GM19324 (cell line): ENCODE results near the gene CHMP3.

Source experiments
- ATAC-seq: cut with Tn5 transposase; IDR thresholded peaks from one replicate; pipeline ENCODE4 v1.9.1; 2021; ENCODE audit warnings: mild to moderate bottlenecking, moderate library complexity; ENCODE audit not compliant: unreplicated experiment, low FRiP score

CHMP3 gene

DNA sequence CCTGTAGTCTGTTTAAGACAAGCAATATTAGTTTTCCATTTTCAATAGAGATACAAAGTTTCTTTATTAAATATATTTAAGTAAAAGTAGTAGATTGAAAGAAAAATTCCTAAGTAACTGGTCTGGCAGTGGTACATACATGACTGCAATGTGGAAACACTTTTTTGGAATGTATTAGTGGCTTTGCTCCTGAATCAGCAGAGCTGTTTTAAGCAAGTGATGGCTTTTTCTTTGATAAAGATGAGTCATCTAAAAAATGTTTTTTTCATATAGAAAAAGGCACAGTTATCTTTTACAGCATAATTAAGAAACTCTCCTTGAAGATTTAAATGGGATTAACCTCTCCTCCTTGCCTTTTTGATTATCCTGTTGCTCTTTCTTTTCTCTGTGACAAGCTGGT lies 87.2 kb downstream of the CHMP3 start:
- no peak for ATAC-seq

DNA sequence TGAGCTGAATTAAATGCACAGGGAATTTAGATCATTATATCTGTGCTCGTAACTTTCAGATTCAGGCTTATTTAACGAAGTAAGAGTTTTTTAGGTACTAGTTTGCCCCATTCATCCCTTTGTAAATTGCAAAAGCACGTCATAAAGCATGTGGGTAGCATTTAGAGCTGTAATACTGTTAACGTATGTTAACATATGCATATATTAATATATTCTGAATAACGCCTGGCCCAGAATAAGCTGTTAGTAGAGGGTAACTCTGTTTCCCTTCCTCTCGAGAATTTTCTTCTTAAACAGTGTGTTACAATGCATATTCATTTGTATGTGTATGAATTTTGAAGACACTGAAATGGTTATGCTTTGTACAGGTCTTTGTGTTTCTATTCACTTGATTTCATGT lies 91.6 kb downstream of the CHMP3 start:
- ATAC-seq: no peak

DNA sequence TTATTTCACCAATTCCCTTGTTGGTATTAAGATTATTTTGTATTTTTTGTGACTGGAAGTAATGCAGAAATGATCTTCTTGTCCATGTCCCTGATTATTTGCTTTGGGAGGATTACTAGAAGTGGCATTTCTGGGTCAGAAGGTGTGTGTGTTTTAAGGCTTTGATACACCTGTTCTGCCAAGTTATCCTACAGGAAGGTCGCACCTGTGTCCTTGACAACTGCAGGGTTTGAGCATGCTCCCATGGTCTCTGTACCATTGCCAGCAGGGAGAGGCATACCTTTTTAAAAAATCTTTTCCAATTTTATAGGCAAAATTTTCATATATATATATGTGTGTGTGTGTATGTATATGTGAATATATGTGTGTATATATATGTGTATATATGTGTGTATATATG lies 92.4 kb downstream of the CHMP3 start:
- ATAC-seq: no peak

DNA sequence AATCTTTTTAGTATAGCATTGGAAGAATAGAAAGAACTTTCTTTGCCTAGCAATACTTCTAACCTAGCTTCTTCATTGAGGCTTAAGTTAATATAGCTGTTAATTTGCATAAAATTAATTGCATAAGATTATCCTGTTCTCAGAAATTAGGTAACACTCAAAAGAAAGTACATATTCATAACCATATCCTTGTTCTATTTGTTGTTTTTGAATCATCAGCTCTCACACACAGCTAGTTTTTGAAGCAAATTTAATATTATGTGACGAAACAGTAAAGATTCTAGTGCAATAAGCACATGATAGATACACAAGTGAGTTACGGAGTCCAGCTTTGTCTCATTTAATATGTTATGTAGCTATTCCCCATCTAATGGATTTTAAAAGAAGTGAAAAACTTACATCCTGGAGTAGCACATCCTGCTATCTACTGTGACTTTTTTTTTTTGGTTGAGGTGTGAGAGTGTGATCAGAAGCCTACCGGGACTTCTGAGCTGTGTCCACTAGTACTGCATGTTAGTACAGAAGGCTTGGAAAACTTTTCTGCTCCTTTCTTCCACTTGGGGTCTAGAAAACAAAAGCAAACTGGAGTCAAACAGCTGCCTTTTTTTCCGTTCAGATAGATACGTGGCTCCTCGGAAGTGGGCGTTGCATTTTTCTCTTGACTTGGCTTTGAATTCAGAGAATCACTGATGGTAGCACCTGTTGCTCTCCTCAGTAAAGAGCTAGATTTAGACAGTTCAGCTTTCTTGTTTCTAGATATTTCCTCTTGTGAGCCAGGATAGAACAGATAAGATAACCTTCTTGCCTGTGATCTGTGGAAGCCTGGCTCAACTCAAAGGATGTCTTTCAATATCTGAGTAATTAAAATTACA lies 94.8 kb downstream of the CHMP3 start:
- no peak for ATAC-seq

- ATAC-seq: no peak
Measured at GRCh38 chr2:86466306-86466705, 96.9 kb downstream of the CHMP3 start.

DNA sequence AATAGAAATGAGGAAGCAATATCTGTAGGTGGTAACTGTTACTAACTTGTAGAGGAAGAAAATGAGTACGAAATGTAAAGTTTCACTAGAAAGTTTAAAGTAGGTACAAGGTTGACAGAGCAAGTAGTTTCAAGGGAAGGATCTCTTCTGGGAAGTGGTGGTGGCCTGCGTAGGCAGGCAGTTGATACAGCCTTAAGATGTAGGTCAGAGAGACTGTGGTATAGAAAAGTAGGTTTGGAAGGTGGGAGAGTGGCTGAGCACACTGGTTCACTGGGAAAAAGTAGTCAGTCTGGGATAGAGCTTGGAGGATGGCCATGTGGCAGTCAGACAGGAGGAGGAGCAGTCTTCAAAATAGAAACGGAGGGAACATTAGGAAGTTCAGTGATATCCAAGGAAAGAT lies 98.6 kb downstream of the CHMP3 start:
- ATAC-seq: no peak

DNA sequence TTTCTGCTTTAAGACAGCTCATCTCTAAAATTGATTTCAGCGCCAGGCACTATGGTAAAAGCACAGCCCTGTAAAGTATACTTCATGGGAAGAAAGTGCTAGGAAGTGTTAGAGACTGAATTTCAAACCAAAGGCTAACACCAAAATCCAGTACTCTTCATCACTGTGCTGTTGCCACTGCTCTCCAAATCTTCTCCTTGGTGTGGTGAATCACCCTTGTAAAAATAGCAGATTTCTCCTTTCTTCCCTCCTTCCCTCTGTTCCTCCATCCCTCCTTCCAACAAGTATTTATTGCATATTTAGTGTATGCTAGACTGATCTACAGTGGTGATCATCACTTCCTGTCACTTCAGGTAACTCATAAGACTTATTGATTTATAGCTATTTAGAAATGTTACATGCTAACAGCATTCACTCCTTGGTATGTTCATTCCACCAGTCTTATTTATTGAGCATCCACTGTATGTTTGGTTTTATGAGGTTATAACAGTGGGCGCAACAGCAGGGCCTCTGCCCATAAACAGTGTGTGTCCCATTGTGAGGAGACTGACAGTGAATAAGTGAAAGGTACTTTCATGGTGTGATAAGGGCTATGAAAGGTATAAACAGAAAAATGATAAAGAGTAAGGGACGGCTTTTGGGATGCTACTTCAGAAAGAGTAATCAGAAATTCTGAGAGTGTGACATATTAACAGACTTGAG lies 102.0 kb downstream of the CHMP3 start:
- ATAC-seq: no peak

DNA sequence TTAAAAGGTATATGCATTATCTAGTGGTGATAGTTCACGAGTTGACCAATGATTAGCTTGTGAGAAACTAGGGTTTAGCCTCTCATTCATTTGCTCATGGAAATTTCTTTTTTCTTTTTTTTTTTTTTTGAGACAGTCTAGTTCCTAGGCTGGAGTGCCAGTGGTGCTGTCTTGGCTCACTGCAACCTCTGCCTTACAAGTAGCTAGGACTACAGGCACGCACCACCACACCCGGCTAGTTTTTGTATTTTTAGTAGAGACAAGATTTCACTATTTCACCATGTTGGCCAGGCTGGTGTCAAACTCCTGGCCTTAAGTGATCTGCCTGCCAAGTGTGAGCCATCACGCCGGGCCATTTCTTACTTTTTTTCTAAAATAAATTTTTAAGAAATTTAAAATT lies 108.1 kb downstream of the CHMP3 start:
- no peak for ATAC-seq

GRCh38 chr2:86454238-86454637 lies 109.0 kb downstream of the CHMP3 start:
- ATAC-seq: no peak

DNA sequence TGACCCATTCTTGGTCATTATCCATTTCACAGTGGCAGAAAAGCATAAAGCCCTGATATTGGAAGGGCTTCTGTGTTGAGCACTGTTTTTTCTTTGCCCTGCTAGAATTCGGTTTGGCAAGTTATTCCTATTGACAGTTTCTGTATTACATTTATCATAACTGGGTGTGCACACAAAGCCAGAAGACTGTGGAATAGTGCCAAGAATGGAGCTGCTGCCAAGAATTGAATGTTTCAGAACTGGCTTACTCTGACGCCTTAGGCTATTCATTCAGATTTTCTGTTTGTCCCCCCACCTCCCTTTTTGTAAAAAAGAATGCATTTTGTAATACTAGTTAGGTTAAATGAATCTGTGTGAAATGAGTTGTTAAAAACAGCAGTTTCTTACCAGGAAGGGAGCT lies 109.4 kb downstream of the CHMP3 start:
- ATAC-seq: no peak
